Measurements from ENCODE around the gene NCR1. TPM values are rescaled to one million over a fixed set of nuclear protein-coding genes. Genes with fewer than 3 reads are reported as not detected.
"Not testable (repeated sequence)": the region's sequence is repeated elsewhere in the genome, so short reads cannot be mapped to it uniquely, and the experiment has no call there.

NCR1 gene
- polyA plus RNA-seq, 6 donors from 2014 or later: not detected

DNA sequence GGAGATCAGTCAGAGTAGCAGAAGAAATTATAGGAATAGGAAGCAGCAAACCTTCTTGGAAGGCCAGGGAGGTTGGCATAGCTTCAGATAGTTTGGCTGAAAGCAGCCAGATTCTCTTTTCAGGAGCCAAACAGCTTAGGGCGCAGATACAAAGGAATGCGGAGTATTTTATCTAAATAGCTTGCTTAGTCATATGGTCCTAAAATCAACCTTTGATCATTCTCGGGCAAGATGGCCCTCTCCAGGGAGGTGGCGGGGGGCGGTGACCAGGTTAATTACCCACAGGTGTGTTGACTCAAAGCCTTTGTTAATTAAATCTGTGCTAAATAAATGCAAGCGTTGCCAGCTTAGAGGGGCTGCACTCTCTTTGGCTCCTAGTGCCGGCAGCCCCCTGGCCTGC is 12.5 kb upstream of the NCR1 start:
- Mint-ChIP-seq H3K4me1 (no peaks in the 10 kb centered on the region), H3K27ac (peak overlapping the region in 1 of 6 donors; percentile 34), H3K9me3 (no peaks in the 10 kb centered on the region), H3K36me3 (no peaks in the 10 kb centered on the region), H3K4me3 (no peak overlapping the region), H3K27me3 (peaks cover 13 to 29% (median 28%) of the 10 kb centered on the region in 3 donors)
- ATAC-seq (ENCODE audit: low read depth in 2 of 2): no peak
- no peak for DNase-seq

DNA sequence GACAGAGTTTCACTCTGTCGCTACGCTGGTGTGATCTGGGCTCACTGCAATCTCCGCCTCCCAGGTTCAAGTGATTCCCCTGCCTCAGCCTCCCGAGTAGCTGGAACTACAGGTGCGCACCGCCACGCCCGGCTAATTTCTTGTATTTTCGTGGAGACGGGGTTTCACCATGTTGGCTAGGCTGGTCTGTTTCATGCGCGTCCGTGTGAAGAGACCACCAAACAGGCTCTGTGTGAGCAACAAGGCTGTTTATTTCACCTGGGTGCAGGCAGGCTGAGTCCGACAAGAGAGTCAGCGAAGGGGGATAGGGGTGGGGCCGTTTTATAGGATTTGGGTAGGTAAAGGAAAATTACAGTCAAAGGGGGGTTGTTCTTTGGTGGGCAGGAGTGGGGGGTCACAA is 11.8 kb upstream of the NCR1 start:
- H3K4me1 Mint-ChIP-seq; H3K36me3 Mint-ChIP-seq; H3K27ac Mint-ChIP-seq; ATAC-seq (ENCODE audit: low read depth in 2 of 2); H3K4me3 Mint-ChIP-seq; DNase-seq; H3K9me3 Mint-ChIP-seq: not testable (repeated sequence)
- peaks cover 13 to 36% (median 35%) of the 10 kb centered on the region in 3 donors for H3K27me3 Mint-ChIP-seq

DNA sequence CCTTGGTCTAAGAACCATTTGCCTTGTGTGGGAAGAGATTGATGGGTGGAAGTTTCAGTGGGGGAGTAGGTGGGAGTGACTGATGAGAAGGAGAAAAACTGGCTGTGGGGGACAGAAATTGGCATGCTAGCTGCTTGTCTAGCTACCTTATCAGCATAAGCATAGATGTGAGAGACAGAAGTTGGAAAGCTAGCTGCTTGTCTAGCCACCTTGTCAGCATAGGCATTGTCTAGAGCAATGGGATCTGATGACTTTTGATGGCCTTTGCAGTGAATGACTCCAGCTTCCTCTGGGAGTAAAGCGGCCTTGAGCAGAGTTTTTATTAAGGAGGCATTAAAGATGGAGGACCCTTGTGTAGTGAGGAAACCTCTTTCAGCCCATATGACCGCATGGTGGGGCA is 9.9 kb upstream of the NCR1 start:
- ATAC-seq (ENCODE audit: low read depth in 2 of 2) (no peak), DNase-seq (no peak)
- Mint-ChIP-seq H3K36me3 (no peaks in the 10 kb centered on the region), H3K4me1 (no peaks in the 10 kb centered on the region), H3K27me3 (peaks cover 9 to 51% (median 46%) of the 10 kb centered on the region in 3 donors), H3K4me3 (no peak overlapping the region), H3K9me3 (no peaks in the 10 kb centered on the region), H3K27ac (no peak overlapping the region)

DNA sequence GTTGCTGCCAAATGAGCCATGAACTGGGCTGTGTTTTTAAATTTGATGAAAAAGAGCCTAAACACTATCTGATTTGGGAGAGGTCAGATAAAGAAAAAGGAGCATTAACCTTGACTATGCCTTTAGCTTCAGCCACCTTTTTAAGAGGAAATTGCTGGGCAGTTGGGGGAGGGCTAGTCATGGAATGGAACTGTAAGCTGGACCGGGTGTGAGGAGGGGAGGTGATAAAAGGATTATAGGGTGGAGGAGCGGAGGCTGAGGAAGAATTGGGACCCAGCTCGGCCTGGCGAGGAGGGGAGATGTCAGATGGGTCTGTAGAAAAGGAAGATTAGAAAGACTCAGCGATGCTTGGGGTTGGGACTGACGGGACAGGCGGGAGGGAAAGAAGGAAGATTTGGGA is 7.3 kb upstream of the NCR1 start:
- not testable (repeated sequence) for H3K9me3 Mint-ChIP-seq; DNase-seq; H3K36me3 Mint-ChIP-seq; H3K4me3 Mint-ChIP-seq; ATAC-seq (ENCODE audit: low read depth in 2 of 2); H3K27ac Mint-ChIP-seq; H3K4me1 Mint-ChIP-seq
- peaks cover 9 to 51% (median 46%) of the 10 kb centered on the region in 3 donors for H3K27me3 Mint-ChIP-seq

DNA sequence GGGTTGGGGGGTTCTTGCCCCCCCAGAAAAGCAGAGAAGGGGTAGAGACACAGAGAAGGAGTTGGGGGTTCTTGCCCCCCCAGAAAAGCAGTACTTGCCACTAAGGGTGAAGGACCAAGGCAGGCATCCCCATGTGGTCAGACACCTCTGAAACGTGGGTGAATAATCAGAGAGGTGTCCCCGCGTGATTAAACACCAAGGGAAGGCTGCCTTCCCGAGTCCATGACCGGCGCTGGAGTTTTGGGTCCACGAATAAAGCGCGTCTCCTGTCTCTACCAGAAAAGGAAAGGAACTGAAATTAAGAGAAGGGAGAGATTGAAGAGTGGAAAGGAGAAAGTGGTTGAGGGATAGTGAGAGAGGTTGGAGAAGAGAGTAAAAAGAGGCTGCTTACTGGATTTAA is 6.3 kb upstream of the NCR1 start:
- H3K27me3 Mint-ChIP-seq: peaks cover 9 to 51% (median 44%) of the 10 kb centered on the region in 3 donors
- not testable (repeated sequence) for H3K36me3 Mint-ChIP-seq; ATAC-seq (ENCODE audit: low read depth in 2 of 2); DNase-seq; H3K9me3 Mint-ChIP-seq; H3K4me3 Mint-ChIP-seq; H3K4me1 Mint-ChIP-seq
- H3K27ac Mint-ChIP-seq: peak overlapping the region in 1 of 6 donors; percentile 46

DNA sequence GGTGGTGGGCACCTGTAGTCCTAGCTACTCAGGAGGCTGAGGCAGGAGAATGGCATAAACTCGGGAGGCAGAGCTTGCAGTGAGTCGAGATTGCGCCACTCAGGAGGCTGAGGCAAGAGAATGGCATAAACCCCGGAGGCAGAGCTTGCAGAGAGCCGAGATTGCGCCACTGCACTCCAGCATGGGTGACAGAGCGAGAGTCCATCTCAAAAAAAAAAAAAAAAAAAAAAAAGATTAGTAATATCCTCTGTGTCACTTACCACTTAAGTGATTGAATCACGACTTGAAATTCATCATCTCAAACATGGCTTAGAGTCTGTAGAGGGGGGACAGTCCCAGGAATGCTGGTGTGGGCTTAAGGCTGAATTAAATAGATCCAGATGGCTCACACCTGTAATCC is 4.8 kb upstream of the NCR1 start:
- peaks cover 14 to 45% (median 44%) of the 10 kb centered on the region in 3 donors for H3K27me3 Mint-ChIP-seq
- H3K4me1 Mint-ChIP-seq; ATAC-seq (ENCODE audit: low read depth in 2 of 2); DNase-seq; H3K4me3 Mint-ChIP-seq; H3K27ac Mint-ChIP-seq; H3K9me3 Mint-ChIP-seq; H3K36me3 Mint-ChIP-seq: not testable (repeated sequence)

DNA sequence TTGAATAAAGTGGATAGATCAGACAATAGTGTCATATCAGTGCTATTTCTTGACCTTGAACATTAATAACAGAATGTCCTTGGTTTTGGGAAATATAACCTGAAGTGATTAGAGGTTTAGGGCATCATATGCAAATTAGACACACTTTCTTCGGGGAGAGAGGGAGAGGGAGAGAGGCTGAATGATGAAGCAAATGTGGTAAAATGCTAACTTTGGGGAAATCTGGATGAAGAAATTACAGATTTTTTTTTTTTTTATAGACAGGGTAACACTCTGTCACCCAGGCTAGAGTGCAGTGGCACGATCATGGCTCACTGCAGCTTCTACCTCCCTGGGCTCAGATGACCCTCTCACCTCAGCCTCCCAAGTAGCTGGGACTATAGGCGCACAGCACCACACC is 3.9 kb upstream of the NCR1 start:
- no peaks in the 10 kb centered on the region for H3K9me3 Mint-ChIP-seq
- H3K27ac Mint-ChIP-seq: no peak overlapping the region
- ATAC-seq (ENCODE audit: low read depth in 2 of 2) (no peak), DNase-seq (no peak)
- no peaks in the 10 kb centered on the region for H3K36me3 Mint-ChIP-seq
- H3K27me3 Mint-ChIP-seq: peaks cover 10 to 42% (median 35%) of the 10 kb centered on the region in 3 donors
- H3K4me3 Mint-ChIP-seq: no peak overlapping the region
- H3K4me1 Mint-ChIP-seq: peaks cover 0 to 5% (median 0%) of the 10 kb centered on the region in 3 donors

DNA sequence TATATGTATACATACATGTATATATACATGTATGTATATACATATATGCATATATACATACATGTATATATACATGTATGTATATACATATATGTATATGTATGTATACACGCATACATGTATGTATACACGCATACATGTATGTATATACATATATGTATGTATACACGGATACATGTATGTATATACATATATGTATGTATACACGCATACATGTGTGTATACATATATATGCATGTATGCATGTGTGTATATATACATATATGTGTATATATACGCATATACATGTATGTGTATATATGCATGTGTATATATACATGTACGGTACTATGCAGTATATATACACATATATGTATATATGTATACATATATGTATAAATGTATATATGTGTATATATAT is 2.6 kb upstream of the NCR1 start:
- no peak overlapping the region for H3K4me3 Mint-ChIP-seq
- no peaks in the 10 kb centered on the region for H3K9me3 Mint-ChIP-seq
- peaks cover 10 to 37% (median 23%) of the 10 kb centered on the region in 3 donors for H3K27me3 Mint-ChIP-seq
- H3K36me3 Mint-ChIP-seq: no peaks in the 10 kb centered on the region
- DNase-seq: no peak
- no peak overlapping the region for H3K27ac Mint-ChIP-seq
- H3K4me1 Mint-ChIP-seq: peaks cover 0 to 5% (median 0%) of the 10 kb centered on the region in 3 donors
- no peak for ATAC-seq (ENCODE audit: low read depth in 2 of 2)

DNA sequence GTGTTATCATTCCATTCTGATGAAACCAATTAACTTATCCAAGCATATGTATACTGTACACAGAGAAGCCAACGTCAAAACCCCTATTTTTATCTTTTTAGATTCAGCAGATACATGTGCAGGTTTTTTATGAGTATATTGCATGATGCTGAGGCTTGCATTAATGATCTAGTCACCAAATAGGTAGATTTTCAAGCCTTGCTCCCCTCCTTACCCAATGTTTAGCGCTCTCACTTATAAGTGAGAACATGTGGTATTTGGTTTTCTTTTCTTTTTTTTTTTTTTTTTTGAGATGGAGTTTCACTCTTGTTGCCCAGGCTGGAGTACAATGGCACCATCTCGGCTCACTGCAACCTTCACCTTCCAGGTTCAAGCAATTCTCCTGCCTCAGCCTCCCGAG is 1.7 kb upstream of the NCR1 start:
- H3K36me3 Mint-ChIP-seq; DNase-seq; H3K27ac Mint-ChIP-seq; H3K4me1 Mint-ChIP-seq; ATAC-seq (ENCODE audit: low read depth in 2 of 2); H3K9me3 Mint-ChIP-seq; H3K4me3 Mint-ChIP-seq: not testable (repeated sequence)
- H3K27me3 Mint-ChIP-seq: peaks cover 12 to 29% (median 13%) of the 10 kb centered on the region in 3 donors

DNA sequence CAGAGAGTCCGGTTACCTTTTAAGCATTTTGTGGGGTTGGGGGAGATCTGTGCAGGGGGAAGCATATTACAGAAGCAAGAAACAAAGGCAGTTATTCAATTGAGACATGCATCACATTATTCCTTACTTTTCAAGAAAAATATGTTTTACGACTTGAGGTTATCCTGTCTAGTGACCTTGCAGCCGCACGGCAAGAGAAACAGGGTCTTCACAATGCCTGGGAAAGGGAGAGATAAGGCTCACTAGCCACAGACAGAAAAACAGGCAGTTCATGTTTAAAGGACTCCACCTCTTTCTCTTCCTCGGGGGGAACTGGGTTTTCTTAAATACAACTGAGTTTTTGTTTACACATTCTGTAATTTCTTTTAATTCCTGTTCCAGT is 536 bp upstream of the NCR1 start:
- no peak overlapping the region for H3K27ac Mint-ChIP-seq
- peaks cover 5 to 20% (median 15%) of the 10 kb centered on the region in 3 donors for H3K27me3 Mint-ChIP-seq
- H3K4me3 Mint-ChIP-seq: no peak overlapping the region
- DNase-seq: no peak
- peaks cover 0 to 5% (median 0%) of the 10 kb centered on the region in 3 donors for H3K4me1 Mint-ChIP-seq
- no peak for ATAC-seq (ENCODE audit: low read depth in 2 of 2)
- no peaks in the 10 kb centered on the region for H3K36me3 Mint-ChIP-seq
- H3K9me3 Mint-ChIP-seq: peaks cover 0 to 2% (median 0%) of the 10 kb centered on the region in 7 donors

DNA sequence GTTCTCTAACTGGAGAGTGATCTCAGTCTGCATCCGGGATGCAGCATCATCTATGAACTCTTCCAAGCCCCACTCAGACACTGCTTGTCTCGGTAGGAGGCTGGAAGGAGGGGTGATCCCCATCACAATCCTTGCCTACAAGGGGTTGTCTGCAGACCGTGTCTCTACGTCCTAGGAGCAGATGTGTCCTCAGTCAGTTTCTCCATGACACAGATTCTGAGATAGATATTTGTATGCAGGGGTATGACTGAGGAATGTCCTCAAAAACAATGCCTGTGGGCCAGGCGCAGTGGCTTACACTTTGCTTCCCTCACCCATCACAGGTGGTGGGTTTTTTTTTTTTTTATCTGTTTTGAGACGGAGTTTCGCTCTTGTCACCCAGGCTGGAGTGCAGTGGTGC is 871 bp downstream of the NCR1 start:
- Mint-ChIP-seq H3K27me3 (peaks cover 15 to 19% (median 19%) of the 10 kb centered on the region in 3 donors), H3K4me1 (peaks cover 0 to 5% (median 0%) of the 10 kb centered on the region in 3 donors), H3K9me3 (peaks cover 0 to 2% (median 0%) of the 10 kb centered on the region in 7 donors), H3K36me3 (no peaks in the 10 kb centered on the region), H3K27ac (no peak overlapping the region), H3K4me3 (no peak overlapping the region)
- ATAC-seq (ENCODE audit: low read depth in 2 of 2) (no peak), DNase-seq (no peak)

DNA sequence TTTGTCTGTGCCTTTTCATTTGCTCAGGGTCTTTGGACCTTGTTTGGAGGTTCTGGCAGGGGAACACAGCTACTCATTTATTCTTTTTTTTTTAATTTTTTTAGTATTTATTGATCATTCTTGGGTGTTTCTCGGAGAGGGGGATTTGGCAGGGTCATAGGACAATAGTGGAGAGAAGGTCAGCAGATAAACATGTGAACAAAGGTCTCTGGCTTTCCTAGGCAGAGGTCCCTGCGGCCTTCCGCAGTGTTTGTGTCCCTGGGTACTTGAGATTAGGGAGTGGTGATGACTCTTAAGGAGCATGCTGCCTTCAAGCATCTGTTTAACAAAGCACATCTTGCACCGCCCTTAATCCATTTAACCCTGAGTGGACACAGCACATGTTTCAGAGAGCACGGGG is 2.0 kb downstream of the NCR1 start:
- DNase-seq; ATAC-seq (ENCODE audit: low read depth in 2 of 2); H3K36me3 Mint-ChIP-seq; H3K9me3 Mint-ChIP-seq; H3K4me3 Mint-ChIP-seq; H3K27ac Mint-ChIP-seq; H3K4me1 Mint-ChIP-seq: not testable (repeated sequence)
- H3K27me3 Mint-ChIP-seq: peaks cover 19 to 26% (median 22%) of the 10 kb centered on the region in 3 donors

DNA sequence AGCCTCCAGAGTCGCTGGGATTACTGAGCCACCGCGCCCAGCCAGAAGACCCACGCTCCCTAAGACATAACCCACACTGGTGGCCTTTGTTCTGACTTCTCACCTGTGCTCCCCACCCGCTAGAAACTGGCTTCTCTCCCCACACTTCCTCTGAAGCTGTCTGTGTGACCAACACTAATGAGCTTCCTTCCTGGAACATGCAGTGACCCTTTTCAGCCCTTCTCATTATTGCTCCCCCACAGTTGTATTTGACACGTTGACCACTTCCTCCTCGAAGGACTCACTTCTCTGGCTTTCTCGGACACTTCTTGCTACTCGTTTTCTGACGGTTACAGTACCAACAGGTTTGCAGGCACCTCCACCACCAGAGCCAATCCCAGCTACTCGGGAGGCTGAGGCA is 10.9 kb downstream of the NCR1 start:
- Mint-ChIP-seq H3K27me3 (peaks cover 13 to 50% (median 34%) of the 10 kb centered on the region in 3 donors), H3K9me3 (peaks cover 0 to 3% (median 0%) of the 10 kb centered on the region in 7 donors), H3K4me3 (no peak overlapping the region), H3K4me1 (peaks cover 6 to 10% (median 7%) of the 10 kb centered on the region in 3 donors), H3K36me3 (no peaks in the 10 kb centered on the region), H3K27ac (no peak overlapping the region)
- DNase-seq (no peak), ATAC-seq (ENCODE audit: low read depth in 2 of 2) (no peak)

DNA sequence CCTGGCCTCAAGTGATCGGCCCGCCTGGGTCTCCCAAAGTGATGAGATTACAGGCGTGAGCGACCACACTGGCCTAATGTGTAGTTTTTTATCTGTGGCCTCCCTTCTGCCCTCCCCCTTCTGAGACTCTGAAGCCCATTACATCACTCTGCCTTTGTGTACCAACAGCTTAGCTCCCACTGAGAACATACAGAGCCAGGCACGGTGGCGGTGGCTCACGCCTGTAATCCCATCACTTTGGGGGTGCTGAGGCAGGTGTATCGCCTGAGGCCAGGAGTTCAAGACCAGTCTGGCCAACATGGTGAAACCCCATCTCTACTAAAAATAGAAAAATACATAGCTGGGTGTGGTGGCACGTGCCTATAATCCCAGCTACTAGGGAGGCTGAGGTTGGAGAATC is 12.6 kb downstream of the NCR1 start:
- no peak for DNase-seq
- Mint-ChIP-seq H3K4me3 (no peak overlapping the region), H3K36me3 (no peaks in the 10 kb centered on the region), H3K4me1 (peaks cover 6 to 11% (median 8%) of the 10 kb centered on the region in 3 donors), H3K9me3 (peaks cover 0 to 3% (median 0%) of the 10 kb centered on the region in 7 donors), H3K27me3 (peaks cover 17 to 51% (median 43%) of the 10 kb centered on the region in 3 donors), H3K27ac (no peak overlapping the region)
- ATAC-seq (ENCODE audit: low read depth in 2 of 2): no peak
